GM12872 (cell line): Measurements from ENCODE around the gene MAT2A.

Experiments
- TF ChIP-seq, protein P1 (sequence below): IDR thresholded peaks from 3 replicates; pipeline ENCODE4 v1.5.1; 2011; ENCODE audit warnings: low read depth, mild to moderate bottlenecking, low read length, moderate library complexity; ENCODE audit not compliant: insufficient read depth

MAT2A gene

DNA sequence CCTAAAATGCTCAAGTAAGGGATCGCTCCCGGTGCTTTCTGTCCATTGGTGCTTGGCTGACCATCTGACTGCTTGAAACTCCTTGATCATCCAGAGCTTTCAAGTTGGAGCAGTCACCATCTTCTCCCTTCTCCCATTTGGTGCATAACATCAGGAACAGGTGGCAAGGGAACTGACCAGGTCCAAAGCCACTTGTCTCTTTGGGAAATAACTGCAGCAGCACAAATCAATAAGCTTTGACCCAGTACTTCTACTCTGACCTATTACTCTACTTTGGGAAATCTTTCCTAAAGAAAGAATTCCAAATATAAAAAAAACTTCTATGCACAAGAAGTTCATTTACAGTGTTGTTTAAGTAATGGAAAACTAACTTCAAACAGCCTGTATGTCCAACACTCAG is 10.6 kb upstream of the MAT2A start:
- TF ChIP-seq, protein P1, sequence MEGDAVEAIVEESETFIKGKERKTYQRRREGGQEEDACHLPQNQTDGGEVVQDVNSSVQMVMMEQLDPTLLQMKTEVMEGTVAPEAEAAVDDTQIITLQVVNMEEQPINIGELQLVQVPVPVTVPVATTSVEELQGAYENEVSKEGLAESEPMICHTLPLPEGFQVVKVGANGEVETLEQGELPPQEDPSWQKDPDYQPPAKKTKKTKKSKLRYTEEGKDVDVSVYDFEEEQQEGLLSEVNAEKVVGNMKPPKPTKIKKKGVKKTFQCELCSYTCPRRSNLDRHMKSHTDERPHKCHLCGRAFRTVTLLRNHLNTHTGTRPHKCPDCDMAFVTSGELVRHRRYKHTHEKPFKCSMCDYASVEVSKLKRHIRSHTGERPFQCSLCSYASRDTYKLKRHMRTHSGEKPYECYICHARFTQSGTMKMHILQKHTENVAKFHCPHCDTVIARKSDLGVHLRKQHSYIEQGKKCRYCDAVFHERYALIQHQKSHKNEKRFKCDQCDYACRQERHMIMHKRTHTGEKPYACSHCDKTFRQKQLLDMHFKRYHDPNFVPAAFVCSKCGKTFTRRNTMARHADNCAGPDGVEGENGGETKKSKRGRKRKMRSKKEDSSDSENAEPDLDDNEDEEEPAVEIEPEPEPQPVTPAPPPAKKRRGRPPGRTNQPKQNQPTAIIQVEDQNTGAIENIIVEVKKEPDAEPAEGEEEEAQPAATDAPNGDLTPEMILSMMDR, result no peak

DNA sequence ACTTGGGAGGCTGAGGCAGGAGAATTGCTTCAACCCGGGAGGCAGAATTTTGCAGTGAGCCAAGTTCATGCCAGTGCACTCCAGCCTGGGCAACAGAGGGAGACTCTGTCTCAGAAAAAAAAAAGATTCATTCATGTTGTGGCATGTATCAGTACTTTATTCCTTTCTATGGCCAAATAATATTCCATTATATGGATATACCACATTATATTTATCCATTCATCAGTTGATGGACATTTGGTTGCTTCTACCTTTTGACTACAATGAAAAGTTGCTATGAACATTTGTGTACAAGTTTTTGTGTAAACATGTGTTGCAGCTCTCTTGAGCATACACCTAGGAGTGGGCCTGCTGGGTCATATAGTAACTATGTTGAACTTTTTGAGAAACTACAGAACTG is 9.2 kb upstream of the MAT2A start:
- TF ChIP-seq, protein P1, result no peak

DNA sequence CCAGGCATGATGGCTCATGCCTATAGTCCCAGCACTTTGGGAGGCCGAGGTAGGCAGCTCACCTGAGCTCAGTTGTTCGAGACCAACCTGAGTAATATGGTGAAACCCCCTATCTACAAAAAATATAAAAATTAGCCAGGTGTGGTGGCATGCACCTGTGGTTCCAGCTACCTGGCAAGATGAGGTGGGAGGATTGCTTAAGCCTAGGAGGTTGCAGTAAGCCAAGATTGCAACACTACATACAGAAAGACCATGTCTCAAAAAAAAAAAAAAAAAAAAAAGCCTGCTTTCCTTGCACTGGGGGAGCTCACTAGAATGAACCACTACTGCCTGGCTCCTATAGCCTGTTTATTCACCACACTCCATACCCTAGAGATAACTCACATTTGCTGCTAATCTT is 7.4 kb upstream of the MAT2A start:
- TF ChIP-seq, protein P1, result no peak

DNA sequence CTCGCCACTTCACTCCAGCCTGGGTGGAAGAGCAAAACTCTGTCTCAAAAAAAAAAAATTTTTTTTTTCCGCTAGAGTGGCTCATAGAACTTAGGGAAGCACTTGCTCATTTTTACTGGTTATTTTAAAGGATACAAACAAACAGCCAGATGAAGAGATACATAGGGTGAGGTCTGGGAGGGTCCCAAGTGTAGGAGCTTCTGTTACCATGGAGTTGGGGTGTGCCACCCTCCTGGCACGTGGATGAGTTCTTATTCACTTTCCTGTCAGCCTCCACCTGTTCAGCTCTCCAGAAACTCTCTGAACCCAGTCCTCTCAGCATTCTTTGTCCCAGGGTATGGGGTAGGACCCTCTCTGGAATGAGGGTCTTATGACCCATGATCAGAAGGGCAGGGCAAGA is 4.9 kb upstream of the MAT2A start:
- TF ChIP-seq, protein P1, result no peak

DNA sequence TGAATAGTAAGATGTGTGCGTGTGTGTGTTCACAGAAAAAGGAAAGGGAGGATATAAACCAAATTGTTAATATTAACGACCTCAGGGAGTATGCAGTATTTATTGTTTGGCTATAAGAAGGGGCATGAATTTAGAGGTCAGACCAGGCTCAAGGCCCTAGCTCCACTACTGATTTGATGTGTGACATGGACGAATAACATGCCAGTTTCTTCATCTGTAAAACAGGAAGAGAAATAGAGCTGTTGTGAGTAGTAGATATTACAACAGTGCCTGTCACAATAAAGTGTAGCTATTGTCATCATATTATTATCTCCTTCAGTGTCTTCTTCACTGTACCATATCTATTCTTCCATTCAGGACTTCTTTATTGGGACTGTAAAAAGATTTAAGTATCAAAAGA is 4.1 kb upstream of the MAT2A start:
- TF ChIP-seq, protein P1, result no peak

DNA sequence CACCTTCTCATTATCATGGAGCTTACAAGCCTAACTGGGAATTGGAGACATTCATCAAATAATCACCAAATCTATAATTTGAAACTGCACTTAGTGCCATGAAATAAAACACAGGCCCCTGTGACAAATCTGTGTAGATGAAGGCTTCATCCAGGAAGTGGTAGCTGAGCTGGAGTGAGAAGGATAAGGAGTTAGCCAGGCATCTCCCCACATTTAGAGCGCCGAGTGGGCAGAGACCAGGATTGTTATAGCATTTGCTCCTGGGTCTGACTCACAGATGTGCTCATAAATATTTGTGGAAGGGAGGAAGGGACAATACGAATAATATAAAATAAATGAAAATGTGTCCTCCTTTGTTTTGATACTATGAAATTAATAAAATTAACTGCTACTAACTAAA is 2.5 kb upstream of the MAT2A start:
- TF ChIP-seq, protein P1, result no peak

DNA sequence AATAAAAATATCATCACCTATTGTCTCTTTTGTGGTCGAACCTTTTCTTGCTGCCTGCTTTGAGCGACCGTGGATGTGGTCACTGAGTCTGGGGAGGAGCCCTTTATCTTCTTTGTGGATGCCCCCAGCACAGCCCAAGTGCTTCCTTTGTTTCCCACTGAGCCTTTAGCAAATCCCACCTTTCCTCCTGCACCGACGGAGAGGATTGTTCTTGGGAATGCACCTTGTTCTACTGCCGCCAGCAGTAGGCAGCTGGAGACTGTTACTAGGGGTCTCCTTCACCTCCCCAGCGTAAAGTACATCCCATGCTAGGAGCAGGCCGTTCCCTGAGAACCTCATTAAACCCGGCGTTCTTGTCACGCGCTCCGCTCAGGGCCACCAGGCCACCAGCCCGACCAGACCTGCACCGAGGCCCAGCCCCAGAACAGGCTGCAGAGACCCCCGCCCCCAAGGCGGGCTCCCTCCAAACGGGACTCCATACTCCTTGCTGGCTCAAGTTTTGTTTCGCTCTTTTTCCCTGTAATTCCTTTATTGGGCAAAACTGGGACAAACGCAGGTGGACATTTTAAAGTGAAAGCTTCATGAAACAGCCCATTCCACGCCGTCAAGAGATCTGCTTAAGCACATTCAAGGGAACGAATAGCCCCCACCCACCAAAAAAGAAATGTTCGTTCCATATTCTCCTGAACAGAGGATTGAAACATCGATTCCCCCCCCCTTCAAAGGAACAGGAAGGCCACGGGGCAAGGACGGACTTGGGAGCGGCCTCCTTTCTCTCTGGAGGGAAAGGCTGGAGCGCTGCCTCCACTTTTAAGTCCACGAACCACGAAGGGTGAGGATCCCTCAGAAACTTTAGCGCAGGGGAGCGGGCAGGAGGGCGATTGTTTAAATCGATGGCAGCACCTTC is 1.1 kb upstream of the MAT2A start:
- TF ChIP-seq, protein P1, result no peak
